Epithelial cell of proximal tubule (primary cell): Measurements from ENCODE around the gene IMPA2. TPM values are rescaled to one million over a fixed set of nuclear protein-coding genes. Genes with fewer than 3 reads are reported as not detected.
"Not testable (repeated sequence)": the region's sequence is repeated elsewhere in the genome, so short reads cannot be mapped to it uniquely, and the experiment has no call there.

Source experiments
- DNase-seq: peaks from one replicate; pipeline ENCODE4 v3.0.0-alpha.2; 2011; ENCODE audit warnings: low read depth
- H3K4me3 ChIP-seq: 2 replicates; pipeline ENCODE4 v1.5.1; 2011; ENCODE audit warnings: low read depth, mild to moderate bottlenecking, low read length
- CTCF ChIP-seq: conservative IDR thresholded peaks from 2 replicates; pipeline ENCODE4 v1.5.1; 2012; ENCODE audit warnings: low read depth, mild to moderate bottlenecking, low read length
- total RNA-seq: library from RNA; depleted of rRNA; stranded (reverse); fragments of >200 nt; gene quantifications from 2 replicates; pipeline ENCODE4 v1.2.3, GENCODE V29; 2015

IMPA2 gene
- total RNA-seq, 1 donor from 2014 or later, result 89.9 TPM

GRCh38 chr18:12038639-12039539, 57.6 kb downstream of the IMPA2 start:
- no peak for DNase-seq
- H3K4me3 ChIP-seq, result peak overlapping the region; percentile 64
- TF ChIP-seq CTCF, result peak; percentile 87

- not testable (repeated sequence) for H3K4me3 ChIP-seq, DNase-seq
Measured at GRCh38 chr18:12039540-12039930, 58.2 kb downstream of the IMPA2 start.

GRCh38 chr18:12041561-12041960, 60.3 kb downstream of the IMPA2 start:
- H3K4me3 ChIP-seq, result no peak overlapping the region
- no peak for TF ChIP-seq CTCF
- DNase-seq, result peak; percentile 87

GRCh38 chr18:12043811-12044210, 62.5 kb downstream of the IMPA2 start:
- TF ChIP-seq CTCF, result no peak
- no peak for DNase-seq
- H3K4me3 ChIP-seq, result no peak overlapping the region

- no peak for DNase-seq
- no peak overlapping the region for H3K4me3 ChIP-seq
- TF ChIP-seq CTCF, result no peak
Measured at GRCh38 chr18:12044591-12044990, 63.3 kb downstream of the IMPA2 start.

GRCh38 chr18:12046046-12046750, 64.9 kb downstream of the IMPA2 start:
- no peak for TF ChIP-seq CTCF
- DNase-seq, result no peak
- H3K4me3 ChIP-seq, result no peak overlapping the region

GRCh38 chr18:12046751-12047335, 65.5 kb downstream of the IMPA2 start:
- H3K4me3 ChIP-seq, result no peak overlapping the region
- TF ChIP-seq CTCF, result peak; percentile 36
- DNase-seq, result no peak
